ENCODE measurements around the gene DGKE.

DGKE gene

GRCh38 chr17:56861899-56862298, 27.9 kb downstream of the DGKE start:
- H3K27me3 ChIP-seq (ENCODE audit: control insufficient read depth, insufficient read depth, low read length): no peaks in the 10 kb centered on the region

GRCh38 chr17:56863974-56864373, 30.0 kb downstream of the DGKE start:
- Histone ChIP-seq H3K9ac (ENCODE audit: low read depth, low read length) (no peak overlapping the region), H3K27me3 (ENCODE audit: control insufficient read depth, insufficient read depth, low read length) (no peaks in the 10 kb centered on the region), H3K4me2 (ENCODE audit: low read length) (no peak overlapping the region), H3K9me3 (replicated peaks; ENCODE audit: low read length) (no peaks in the 10 kb centered on the region), H3K36me3 (ENCODE audit: insufficient read depth, low read length) (peaks cover 14% of the 10 kb centered on the region), H3K4me1 (ENCODE audit: control insufficient read depth, insufficient read depth, low read length) (peaks cover 9% of the 10 kb centered on the region), H3K4me3 (ENCODE audit: low read length) (no peak overlapping the region)

More at GRCh38 chr17:56861899-56862298, 27.9 kb downstream of the DGKE start:
- Histone ChIP-seq H3K9me3 (replicated peaks; ENCODE audit: low read length) (no peaks in the 10 kb centered on the region), H3K4me3 (ENCODE audit: low read length) (no peak overlapping the region), H3K4me2 (ENCODE audit: low read length) (no peak overlapping the region), H3K9ac (ENCODE audit: low read depth, low read length) (no peak overlapping the region), H3K4me1 (ENCODE audit: control insufficient read depth, insufficient read depth, low read length) (no peaks in the 10 kb centered on the region), H3K36me3 (ENCODE audit: insufficient read depth, low read length) (peaks cover 16% of the 10 kb centered on the region)

DNA sequence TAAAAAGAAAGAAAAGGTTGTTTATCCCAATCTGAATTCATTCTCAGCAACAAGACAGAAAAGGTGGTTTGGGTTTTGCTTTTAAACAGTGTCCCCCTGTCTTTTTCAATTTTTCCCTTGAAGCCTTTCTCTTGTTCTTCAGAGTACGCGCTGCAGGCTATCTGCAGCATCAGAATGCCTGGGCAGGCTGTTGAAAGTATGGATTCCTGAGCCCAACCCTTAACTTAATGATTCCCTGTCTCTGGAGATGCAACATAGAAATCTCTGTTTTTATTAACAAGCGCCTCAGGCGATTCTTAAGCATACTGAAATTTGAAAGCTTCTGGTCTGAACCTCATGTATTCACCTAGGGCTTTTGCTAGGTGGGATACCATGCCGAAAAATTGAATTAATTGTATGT, 32.1 kb downstream of the DGKE start:
- no peak overlapping the region for H3K4me3 ChIP-seq (ENCODE audit: low read length)
- no peaks in the 10 kb centered on the region for H3K9me3 ChIP-seq (replicated peaks; ENCODE audit: low read length)

DNA sequence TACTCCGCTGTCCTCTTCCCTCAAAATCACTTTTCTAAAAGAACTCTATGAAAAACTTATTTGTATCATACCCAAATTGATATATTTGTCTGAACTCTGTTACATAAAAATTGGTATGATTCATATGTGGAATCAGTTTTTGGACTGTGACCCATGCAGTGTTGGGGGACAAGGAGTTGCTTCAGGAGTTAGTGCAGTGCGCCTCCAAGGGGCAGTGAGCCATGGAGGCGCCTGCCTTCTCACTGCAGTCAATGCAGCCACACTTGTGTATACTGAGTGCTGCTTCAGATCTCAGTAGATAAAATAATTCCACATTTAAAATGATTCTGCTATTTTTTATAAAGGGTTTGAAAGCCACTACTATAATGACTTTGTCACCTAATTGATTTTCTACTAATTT, 32.5 kb downstream of the DGKE start:
- Histone ChIP-seq H3K9me3 (replicated peaks; ENCODE audit: low read length) (no peaks in the 10 kb centered on the region), H3K9ac (ENCODE audit: low read depth, low read length) (no peak overlapping the region), H3K36me3 (ENCODE audit: insufficient read depth, low read length) (peaks cover 14% of the 10 kb centered on the region), H3K4me1 (ENCODE audit: control insufficient read depth, insufficient read depth, low read length) (peaks cover 9% of the 10 kb centered on the region), H3K4me3 (ENCODE audit: low read length) (no peak overlapping the region), H3K27me3 (ENCODE audit: control insufficient read depth, insufficient read depth, low read length) (no peaks in the 10 kb centered on the region), H3K4me2 (ENCODE audit: low read length) (no peak overlapping the region)

More for the DNA sequence above, 32.1 kb downstream of the DGKE start:
- Histone ChIP-seq H3K4me2 (ENCODE audit: low read length) (no peak overlapping the region), H3K4me1 (ENCODE audit: control insufficient read depth, insufficient read depth, low read length) (peaks cover 9% of the 10 kb centered on the region), H3K36me3 (ENCODE audit: insufficient read depth, low read length) (peaks cover 14% of the 10 kb centered on the region), H3K9ac (ENCODE audit: low read depth, low read length) (no peak overlapping the region), H3K27me3 (ENCODE audit: control insufficient read depth, insufficient read depth, low read length) (no peaks in the 10 kb centered on the region)

- H3K27me3 ChIP-seq (ENCODE audit: control insufficient read depth, insufficient read depth, low read length): no peaks in the 10 kb centered on the region
These were observed 34.0 kb downstream of the DGKE start for GRCh38 chr17:56867948-56868376.

GRCh38 chr17:56868716-56869115, 34.8 kb downstream of the DGKE start:
- no peak overlapping the region for H3K4me3 ChIP-seq (ENCODE audit: low read length)

More at GRCh38 chr17:56867948-56868376, 34.0 kb downstream of the DGKE start:
- peaks cover 5% of the 10 kb centered on the region for H3K36me3 ChIP-seq (ENCODE audit: insufficient read depth, low read length)
- no peak overlapping the region for H3K4me2 ChIP-seq (ENCODE audit: low read length)
- H3K9me3 ChIP-seq (replicated peaks; ENCODE audit: low read length): no peaks in the 10 kb centered on the region
- no peak overlapping the region for H3K4me3 ChIP-seq (ENCODE audit: low read length)
- H3K9ac ChIP-seq (ENCODE audit: low read depth, low read length): no peak overlapping the region
- H3K4me1 ChIP-seq (ENCODE audit: control insufficient read depth, insufficient read depth, low read length): peaks cover 9% of the 10 kb centered on the region

DNA sequence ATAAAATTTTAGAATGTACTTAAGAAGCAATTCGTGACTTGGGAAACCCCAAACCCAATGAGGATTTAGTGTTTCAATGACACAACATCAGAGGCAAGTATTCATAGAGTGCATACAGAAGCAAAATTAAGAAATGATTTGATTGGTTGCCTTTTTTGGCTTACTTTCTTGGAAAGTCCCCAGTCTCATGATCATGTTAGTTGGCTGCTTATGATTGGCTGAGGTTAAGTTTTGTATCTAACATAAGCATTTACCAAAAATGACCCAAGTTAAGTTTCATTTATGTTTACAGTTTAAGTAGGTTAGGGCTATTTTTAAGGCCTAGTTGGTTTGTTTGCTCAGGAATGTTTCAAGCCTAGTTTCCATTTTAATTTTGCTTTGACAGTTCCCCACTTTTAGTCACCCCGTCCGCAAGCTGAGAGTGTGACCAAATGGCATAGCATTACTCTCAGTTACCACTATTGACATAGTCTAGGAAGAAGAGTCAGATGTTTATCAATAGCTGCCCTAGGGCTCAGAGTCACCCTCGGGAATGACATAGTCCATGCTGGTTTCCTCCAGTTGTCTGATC, 36.2 kb downstream of the DGKE start:
- Histone ChIP-seq H3K4me1 (ENCODE audit: control insufficient read depth, insufficient read depth, low read length) (peaks cover 9% of the 10 kb centered on the region), H3K4me3 (ENCODE audit: low read length) (no peak overlapping the region), H3K4me2 (ENCODE audit: low read length) (no peak overlapping the region), H3K9ac (ENCODE audit: low read depth, low read length) (no peak overlapping the region), H3K36me3 (ENCODE audit: insufficient read depth, low read length) (no peaks in the 10 kb centered on the region), H3K27me3 (ENCODE audit: control insufficient read depth, insufficient read depth, low read length) (no peaks in the 10 kb centered on the region), H3K9me3 (replicated peaks; ENCODE audit: low read length) (no peaks in the 10 kb centered on the region)

More at GRCh38 chr17:56868716-56869115, 34.8 kb downstream of the DGKE start:
- Histone ChIP-seq H3K27me3 (ENCODE audit: control insufficient read depth, insufficient read depth, low read length) (no peaks in the 10 kb centered on the region), H3K4me2 (ENCODE audit: low read length) (no peak overlapping the region), H3K36me3 (ENCODE audit: insufficient read depth, low read length) (no peaks in the 10 kb centered on the region), H3K9ac (ENCODE audit: low read depth, low read length) (no peak overlapping the region), H3K4me1 (ENCODE audit: control insufficient read depth, insufficient read depth, low read length) (peaks cover 9% of the 10 kb centered on the region), H3K9me3 (replicated peaks; ENCODE audit: low read length) (no peaks in the 10 kb centered on the region)

DNA sequence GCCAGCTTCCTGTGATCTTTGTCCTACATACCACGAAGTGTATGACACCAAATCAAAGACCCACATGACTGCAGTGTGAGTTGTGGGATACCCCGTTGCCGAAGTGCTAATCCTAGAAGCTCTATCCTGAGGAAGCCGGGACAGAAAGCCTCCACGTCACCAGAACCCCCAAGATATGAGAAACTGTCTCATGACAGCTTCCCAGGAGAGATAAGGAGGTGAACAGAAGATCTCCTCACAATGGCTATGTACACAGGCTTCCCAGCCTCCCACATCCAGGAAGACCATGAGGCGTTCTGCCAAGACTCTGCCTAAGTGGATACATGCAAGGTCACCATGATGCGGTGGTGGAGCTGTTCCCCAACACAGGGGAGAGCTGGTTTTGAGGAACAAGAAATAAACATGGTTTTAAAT, 42.8 kb downstream of the DGKE start:
- Histone ChIP-seq H3K4me1 (ENCODE audit: control insufficient read depth, insufficient read depth, low read length) (no peaks in the 10 kb centered on the region), H3K9ac (ENCODE audit: low read depth, low read length) (no peak overlapping the region), H3K36me3 (ENCODE audit: insufficient read depth, low read length) (no peaks in the 10 kb centered on the region), H3K4me3 (ENCODE audit: low read length) (no peak overlapping the region), H3K4me2 (ENCODE audit: low read length) (no peak overlapping the region), H3K27me3 (ENCODE audit: control insufficient read depth, insufficient read depth, low read length) (no peaks in the 10 kb centered on the region), H3K9me3 (replicated peaks; ENCODE audit: low read length) (no peaks in the 10 kb centered on the region)

GRCh38 chr17:56879280-56879679, 45.3 kb downstream of the DGKE start:
- Histone ChIP-seq H3K4me2 (ENCODE audit: low read length) (no peak overlapping the region), H3K27me3 (ENCODE audit: control insufficient read depth, insufficient read depth, low read length) (no peaks in the 10 kb centered on the region), H3K36me3 (ENCODE audit: insufficient read depth, low read length) (no peaks in the 10 kb centered on the region), H3K4me3 (ENCODE audit: low read length) (no peak overlapping the region), H3K9ac (ENCODE audit: low read depth, low read length) (no peak overlapping the region), H3K9me3 (replicated peaks; ENCODE audit: low read length) (no peaks in the 10 kb centered on the region), H3K4me1 (ENCODE audit: control insufficient read depth, insufficient read depth, low read length) (no peaks in the 10 kb centered on the region)

GRCh38 chr17:56880133-56880532, 46.2 kb downstream of the DGKE start:
- Histone ChIP-seq H3K9me3 (replicated peaks; ENCODE audit: low read length) (no peaks in the 10 kb centered on the region), H3K4me3 (ENCODE audit: low read length) (no peak overlapping the region), H3K4me1 (ENCODE audit: control insufficient read depth, insufficient read depth, low read length) (no peaks in the 10 kb centered on the region), H3K4me2 (ENCODE audit: low read length) (no peak overlapping the region), H3K36me3 (ENCODE audit: insufficient read depth, low read length) (no peaks in the 10 kb centered on the region), H3K27me3 (ENCODE audit: control insufficient read depth, insufficient read depth, low read length) (no peaks in the 10 kb centered on the region), H3K9ac (ENCODE audit: low read depth, low read length) (no peak overlapping the region)

GRCh38 chr17:56880571-56880970, 46.6 kb downstream of the DGKE start:
- Histone ChIP-seq H3K4me1 (ENCODE audit: control insufficient read depth, insufficient read depth, low read length) (no peaks in the 10 kb centered on the region), H3K27me3 (ENCODE audit: control insufficient read depth, insufficient read depth, low read length) (no peaks in the 10 kb centered on the region), H3K9ac (ENCODE audit: low read depth, low read length) (no peak overlapping the region), H3K4me2 (ENCODE audit: low read length) (no peak overlapping the region), H3K4me3 (ENCODE audit: low read length) (no peak overlapping the region), H3K36me3 (ENCODE audit: insufficient read depth, low read length) (no peaks in the 10 kb centered on the region), H3K9me3 (replicated peaks; ENCODE audit: low read length) (no peaks in the 10 kb centered on the region)

DNA sequence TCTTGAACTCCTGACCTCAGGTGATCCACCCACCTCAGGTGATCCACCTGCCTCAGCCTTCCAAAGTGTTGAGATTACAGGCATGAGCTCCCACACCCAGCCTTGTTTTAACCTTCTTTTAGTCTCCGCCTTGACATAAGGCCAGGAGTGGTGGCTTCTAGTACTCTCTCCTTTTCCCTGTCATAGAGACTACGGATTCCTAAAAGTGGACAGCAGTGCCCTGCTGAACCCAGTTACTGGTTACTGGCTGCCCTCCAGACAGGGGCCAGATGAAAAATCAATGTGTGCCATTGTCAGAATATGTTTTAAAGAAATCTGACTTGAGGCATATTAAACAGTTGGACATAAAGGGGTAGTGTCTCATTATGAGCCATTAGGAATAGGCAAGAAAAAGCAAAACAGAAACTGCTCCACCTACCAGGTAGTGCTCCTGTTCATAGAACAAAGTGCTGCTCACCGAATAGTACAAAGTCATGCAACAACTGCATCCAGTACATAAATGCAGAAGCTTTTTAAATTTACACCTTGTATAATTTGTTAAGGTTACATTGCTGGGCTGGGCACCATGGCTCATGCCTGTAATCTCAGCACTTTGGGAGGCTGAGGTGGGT, 47.8 kb downstream of the DGKE start:
- Histone ChIP-seq H3K4me3 (ENCODE audit: low read length) (no peak overlapping the region), H3K4me2 (ENCODE audit: low read length) (no peak overlapping the region), H3K9ac (ENCODE audit: low read depth, low read length) (no peak overlapping the region), H3K27me3 (ENCODE audit: control insufficient read depth, insufficient read depth, low read length) (no peaks in the 10 kb centered on the region), H3K9me3 (replicated peaks; ENCODE audit: low read length) (no peaks in the 10 kb centered on the region), H3K4me1 (ENCODE audit: control insufficient read depth, insufficient read depth, low read length) (no peaks in the 10 kb centered on the region), H3K36me3 (ENCODE audit: insufficient read depth, low read length) (no peaks in the 10 kb centered on the region)

Data from skeletal muscle satellite cell (primary cell).